Activated CD8-positive, alpha-beta memory T cell treated with anti-CD3 and anti-CD28 coated beads for 36 hours (primary cell): ENCODE data around the gene MTMR10. TPM values are rescaled to one million over a fixed set of nuclear protein-coding genes. Genes with fewer than 3 reads are reported as not detected.

ENCODE experiments used
- CTCF ChIA-PET: fragments of 350-600 bp; sonication (Branson Sonifier 250); formaldehyde crosslinking; loops from one replicate; lab custom pipeline; 2021; ENCODE audit warnings: antibody characterized with exemption; lab: Charles Lee
- POLR2A ChIA-PET: fragments of 350-600 bp; sonication (Branson Sonifier 250); formaldehyde crosslinking; loops from one replicate; lab custom pipeline; 2021; ENCODE audit warnings: antibody characterized with exemption; lab: Charles Lee
- total RNA-seq, 2 experiments: library from RNA; stranded (reverse); gene quantifications; one replicate each; pipeline ENCODE4 v1.2.3, GENCODE V29; 2021

The MTMR10 gene, protein sequence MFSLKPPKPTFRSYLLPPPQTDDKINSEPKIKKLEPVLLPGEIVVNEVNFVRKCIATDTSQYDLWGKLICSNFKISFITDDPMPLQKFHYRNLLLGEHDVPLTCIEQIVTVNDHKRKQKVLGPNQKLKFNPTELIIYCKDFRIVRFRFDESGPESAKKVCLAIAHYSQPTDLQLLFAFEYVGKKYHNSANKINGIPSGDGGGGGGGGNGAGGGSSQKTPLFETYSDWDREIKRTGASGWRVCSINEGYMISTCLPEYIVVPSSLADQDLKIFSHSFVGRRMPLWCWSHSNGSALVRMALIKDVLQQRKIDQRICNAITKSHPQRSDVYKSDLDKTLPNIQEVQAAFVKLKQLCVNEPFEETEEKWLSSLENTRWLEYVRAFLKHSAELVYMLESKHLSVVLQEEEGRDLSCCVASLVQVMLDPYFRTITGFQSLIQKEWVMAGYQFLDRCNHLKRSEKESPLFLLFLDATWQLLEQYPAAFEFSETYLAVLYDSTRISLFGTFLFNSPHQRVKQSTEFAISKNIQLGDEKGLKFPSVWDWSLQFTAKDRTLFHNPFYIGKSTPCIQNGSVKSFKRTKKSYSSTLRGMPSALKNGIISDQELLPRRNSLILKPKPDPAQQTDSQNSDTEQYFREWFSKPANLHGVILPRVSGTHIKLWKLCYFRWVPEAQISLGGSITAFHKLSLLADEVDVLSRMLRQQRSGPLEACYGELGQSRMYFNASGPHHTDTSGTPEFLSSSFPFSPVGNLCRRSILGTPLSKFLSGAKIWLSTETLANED
- 10 to 100 TPM; 15.6 to 15.8 TPM for total RNA-seq

DNA sequence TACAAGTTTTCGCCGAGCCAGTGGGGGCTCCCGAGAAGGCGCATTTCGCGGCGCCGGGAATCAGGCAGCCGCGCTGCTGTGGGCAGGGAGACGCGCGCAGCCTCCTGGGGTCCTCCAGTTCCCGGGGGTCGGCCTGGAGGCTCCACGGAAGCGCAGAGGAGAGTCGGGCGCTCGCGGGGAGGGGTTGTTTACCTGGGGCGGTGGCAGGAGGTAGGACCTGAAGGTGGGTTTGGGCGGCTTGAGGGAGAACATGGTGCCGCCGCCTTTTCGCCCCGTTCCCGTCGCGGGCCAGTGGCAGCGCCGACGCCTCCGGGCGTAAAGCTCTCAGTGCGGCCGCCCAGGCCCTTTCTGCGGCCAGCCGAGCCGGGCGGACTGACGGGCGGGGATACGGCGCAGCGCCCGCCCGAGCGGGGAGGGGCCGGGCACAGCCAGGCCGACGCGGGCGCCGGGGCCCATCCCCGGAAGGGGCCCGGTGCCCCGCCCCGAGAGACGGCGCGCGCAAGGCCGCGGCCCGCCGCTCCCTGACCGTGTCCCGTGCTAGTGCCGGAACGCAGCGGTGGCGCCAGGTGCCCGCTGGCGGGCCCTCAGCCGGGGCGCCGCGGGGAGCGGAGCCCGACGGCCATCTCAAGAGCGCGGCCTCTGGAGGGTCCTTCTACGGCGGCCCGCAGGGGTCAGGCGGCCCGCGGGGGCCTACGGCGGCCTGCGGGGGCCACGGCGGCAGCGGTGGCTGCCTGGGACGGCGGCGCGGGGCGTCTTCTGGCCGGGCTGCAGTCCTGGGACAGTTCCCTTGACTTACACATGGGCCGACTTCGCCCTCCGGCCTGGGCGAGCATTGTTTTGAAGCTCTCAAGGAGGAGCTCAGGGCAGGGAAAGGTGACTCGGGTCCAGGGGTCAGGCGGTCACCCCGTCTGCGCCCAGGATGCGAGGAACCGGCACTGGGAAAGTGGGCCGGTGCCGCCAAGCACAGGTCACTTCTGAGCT is at the start of gene MTMR10:
Gene MTMR10, minus strand, starts transcription at position 374 of the 981 bp plus-strand sequence. Its CDS starts 122 bp downstream, at position 252.
- POLR2A ChIA-PET, result interaction anchor here (0.7 to 1.3 kb wide), 3 partner anchors 9 to 481 kb away, joined by 3 to 8 read pairs (median 3); no protein-coding TSS in a partner anchor
- CTCF ChIA-PET, result no interaction called here

DNA sequence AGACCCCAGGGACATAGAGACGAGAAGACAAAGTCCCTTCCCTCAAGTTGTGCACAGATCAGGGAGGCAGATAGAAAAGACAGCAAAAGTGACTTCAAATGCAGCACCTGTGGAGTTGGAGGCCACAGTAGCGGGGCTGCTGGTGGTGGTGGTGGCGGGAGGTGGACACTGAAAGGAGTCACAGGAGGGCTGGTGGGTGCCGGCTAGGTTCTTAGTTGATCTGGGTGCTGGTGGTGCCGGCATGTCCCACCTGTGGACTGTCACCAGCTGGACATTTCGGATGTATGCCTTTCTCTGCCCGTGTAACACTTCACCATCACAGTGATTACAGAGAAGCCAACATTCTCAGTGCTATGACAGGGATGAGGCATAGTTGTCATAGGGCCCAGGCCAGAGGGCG is 49.2 kb upstream of the MTMR10 start:
- POLR2A ChIA-PET, result no interaction called here
- CTCF ChIA-PET, result no interaction called here

DNA sequence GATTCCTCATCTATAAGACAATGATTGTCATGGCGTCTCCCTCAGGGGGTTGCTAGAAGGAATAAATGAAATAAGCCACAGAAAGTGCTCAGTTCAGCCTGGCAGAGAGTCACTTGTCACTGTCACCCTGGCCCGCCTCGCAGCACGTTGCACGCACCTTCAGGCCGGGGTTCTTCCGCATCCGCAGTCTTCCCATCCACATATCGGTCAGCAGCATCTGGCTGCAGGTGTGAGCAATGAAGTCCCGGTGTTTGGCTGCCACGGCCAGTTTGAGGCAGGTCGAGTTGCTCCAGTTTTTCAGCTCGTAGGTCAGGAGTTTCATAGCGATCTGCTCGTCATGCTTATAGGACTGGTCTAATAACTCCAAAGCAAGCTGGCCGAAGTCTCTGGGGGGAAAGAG is 48.5 kb upstream of the MTMR10 start:
- CTCF ChIA-PET, result no interaction called here
- POLR2A ChIA-PET, result no interaction called here

DNA sequence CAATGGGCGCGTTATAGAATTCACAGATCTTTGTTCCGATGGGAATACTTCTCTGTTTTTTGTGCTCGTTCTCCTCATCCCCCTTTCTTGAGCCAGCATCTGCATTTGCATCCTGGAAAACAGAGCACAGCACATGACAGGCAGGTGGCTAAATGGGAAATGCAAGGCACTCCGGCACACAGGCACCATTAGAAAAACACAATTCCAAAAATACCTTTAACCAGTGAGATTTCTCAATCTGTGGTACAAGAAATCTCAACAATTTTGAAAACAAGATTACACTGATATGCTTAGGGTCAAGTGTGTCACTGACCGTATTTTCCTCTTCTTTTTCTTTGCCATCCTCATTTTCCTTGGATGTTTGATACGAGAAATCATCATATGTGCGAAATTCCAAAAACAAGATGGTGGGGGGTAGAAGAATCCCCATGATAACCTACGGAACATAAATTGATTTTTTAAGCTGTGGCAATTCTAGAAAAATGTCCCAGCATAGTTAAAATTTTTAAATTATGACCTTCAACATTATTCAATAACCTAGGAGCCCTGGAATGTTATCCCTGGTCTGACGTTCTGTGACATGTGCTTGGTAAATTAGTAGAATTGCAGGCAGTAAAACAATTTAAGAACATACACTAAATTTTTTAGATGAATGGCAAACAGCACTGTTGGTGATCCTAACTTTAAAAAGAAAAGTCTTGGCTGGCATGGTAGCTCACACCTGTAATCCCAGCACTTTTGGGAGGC is 46.5 kb upstream of the MTMR10 start:
- POLR2A ChIA-PET, result no interaction called here
- CTCF ChIA-PET, result no interaction called here

DNA sequence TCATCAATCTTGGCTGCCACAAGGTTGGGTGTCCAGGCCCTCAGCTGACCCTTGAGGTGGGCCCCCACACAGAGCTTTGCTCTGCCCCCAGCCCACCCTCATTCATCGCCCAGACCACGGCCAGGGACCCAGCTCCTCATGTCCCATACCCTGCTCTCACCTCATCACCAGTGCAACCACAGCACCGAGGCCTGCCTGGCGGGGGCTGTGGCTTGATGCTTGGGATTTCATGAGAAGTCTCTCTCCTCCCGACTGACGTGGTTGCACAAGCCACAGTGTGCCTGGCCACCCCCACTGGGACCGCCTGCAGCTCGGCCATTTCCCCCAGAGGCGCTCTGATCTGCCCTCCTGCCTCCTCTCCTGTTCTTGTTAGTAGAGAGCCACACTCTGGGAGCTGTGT is 45.4 kb upstream of the MTMR10 start:
- ChIA-PET POLR2A (no interaction called here), CTCF (no interaction called here)

DNA sequence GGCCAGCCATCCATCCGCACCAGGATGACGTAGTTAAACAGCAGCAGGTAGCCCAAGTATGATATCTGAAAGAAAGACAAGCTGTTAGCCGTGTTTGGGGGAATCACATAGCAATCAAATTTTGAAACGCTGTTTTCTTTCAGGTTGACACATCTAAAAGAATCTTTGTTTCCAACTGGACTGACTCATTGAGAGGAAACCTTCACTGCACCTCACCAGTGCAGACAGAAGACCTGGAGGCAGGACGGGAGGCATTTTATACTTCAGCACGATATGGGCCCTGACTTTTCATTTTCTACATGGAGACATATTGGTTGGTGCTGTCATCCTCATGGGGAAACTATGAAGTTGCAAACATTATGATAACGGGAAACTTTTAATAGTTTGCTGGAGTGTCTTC is 44.2 kb upstream of the MTMR10 start:
- ChIA-PET POLR2A (no interaction called here), CTCF (no interaction called here)

DNA sequence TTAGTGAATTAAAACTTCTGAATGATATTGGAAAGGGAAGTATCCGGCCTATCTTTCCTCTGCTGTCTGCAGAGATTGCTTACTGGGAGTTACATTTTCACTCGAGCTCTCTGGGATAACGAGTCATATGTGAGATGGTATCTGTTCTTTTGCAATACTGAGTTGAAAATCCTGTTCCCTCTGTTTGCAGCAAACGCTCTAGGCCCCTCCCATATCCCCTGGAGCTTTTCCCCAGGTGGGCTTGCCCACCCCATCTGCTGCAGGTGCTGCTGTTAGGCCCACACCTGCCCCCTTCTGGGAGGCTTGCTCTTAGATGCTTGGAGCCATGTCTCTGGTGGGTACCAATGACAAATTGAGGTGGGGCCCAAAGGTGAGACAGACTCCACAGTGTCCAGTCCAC is 42.7 kb upstream of the MTMR10 start:
- POLR2A ChIA-PET, result no interaction called here

DNA sequence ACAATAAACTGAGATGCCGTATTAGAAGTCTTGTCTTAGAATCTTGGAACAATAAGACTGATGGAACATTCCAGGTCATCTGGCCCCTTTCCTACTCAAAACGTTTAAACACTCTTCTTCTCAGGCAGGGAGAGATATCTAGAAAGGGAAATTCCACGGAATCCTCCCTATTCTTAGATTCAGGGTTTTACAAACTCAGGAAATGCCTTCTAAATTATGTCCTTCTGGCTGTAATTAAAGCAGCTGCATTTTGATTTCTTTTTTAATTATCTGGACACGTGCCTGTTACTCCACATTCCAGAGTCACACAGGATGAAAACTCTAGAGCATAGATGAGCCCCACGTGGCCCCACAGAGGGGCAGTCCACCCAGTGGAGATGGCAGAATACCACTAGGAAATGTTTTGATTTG is 41.5 kb upstream of the MTMR10 start:
- ChIA-PET CTCF (no interaction called here), POLR2A (no interaction called here)

More for the DNA sequence above, 42.7 kb upstream of the MTMR10 start:
- CTCF ChIA-PET, result no interaction called here

DNA sequence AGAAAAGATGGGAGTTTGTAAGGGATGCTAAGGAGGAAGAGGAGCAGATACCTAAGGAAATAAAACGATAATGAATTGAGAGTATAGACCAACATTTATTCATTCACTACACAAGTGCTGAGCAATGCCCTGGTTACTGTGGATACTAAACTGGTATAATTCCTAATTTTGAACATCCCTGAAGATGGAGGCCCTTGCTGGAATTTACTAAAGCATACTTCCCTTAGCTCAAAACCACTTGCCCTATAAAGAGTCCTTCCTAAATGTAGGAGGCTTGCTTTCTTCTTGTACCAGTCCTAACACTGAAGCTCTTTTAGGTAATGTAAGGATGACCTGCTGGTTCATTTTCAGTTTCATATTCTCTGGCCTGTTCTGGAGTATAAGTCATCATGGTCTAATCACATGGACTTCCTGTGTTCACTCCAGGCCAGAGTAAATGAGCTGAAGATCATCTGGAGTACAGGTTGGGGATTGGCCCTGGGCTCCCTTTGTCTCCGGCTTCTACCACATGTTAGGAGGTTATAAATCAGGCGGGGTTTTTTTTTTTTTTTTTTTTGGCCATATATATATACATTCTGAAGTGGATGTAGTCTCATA is 40.1 kb upstream of the MTMR10 start:
- CTCF ChIA-PET, result interaction anchor here (0.7 kb wide), 1 partner anchor 17 kb away, joined by 3 read pairs; no protein-coding TSS in a partner anchor
- POLR2A ChIA-PET, result no interaction called here

DNA sequence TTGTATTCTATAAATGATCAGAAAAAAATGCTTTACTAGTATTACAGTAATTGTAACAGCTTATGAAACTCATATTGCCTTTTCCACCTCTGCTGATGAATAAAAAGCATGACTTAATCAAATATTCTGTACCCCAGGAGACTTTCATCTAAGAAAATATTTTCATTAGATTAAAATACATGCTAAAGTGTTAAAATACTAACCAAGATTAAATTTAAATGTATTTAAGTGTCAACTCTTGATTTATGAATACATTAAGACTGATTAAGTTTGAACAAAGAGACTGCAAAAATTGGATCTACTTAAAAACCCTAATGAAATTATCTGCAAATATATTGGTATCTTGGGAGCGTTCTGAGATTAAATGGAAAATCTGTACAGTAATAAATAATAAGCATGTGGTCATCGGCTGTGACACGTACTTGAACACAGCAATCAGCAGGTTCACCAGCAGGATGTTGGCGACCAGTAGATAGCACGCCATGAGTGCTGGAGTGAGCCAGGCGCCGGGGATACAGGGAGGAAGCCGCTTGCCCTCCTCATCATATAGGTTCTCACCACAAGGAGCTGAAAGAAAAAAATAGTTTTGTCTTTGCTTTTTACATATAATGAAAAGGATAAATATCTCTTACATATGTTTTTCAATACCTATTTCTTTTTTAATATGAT is 36.6 kb upstream of the MTMR10 start:
- CTCF ChIA-PET, result no interaction called here
- POLR2A ChIA-PET, result no interaction called here

DNA sequence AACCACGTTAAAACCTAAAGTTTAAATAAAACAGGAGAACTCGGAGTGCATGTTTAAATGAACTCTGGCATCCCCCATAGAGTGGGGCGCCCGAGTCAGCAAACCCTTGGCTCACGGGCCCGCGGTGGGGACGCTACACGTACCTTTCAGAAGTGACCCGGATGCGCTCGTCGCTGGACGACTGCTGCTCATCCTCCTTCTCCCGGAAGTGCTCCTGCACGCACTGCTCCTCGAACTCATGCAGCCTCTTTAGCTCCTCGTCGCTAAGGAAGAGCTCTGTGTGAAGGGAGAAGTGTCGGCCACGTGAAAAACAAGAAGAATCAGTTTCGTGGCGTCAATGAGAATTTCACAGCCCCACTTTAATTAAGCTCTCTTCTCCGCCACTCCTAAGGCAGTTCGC is 34.6 kb upstream of the MTMR10 start:
- POLR2A ChIA-PET, result no interaction called here
- CTCF ChIA-PET, result no interaction called here

DNA sequence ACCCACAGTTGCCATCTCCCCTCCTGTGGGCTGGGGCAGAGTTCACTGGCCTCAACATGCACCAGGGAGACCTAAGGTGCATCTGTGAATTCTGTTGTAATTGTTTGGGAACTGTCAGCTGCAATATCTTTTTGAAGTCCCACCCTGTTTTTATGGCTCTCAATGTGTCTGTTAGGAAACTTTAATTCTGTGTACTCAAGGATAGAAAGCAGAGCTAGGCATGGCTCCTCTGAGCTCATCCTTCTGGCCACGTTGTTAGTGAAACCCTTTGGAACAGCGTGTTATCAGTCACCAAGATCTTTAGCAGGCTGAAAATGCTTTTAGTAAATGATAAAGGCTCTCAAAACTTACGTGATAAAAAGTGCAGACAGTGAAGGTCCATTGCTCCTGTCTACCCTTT is 33.6 kb upstream of the MTMR10 start:
- ChIA-PET POLR2A (no interaction called here), CTCF (no interaction called here)

DNA sequence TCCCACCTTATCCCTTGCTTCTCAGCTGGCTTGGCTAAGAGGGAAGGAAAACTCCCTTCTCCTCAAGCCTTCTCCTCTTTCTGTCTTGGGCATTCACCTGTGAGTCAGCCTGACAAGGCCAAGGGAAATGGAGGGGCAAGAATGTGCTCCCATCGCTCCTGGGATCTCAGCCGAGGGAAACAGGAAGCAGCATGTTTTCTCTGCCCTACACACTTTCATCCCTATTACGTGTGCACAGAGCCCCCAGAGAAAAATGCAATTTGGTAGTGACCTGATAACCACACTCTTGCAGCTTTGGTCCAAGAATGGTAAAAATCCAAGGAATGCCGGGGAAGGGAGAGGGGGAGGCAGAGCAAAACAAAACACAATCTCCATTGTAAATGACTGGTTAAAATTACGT is 32.9 kb upstream of the MTMR10 start:
- ChIA-PET POLR2A (no interaction called here), CTCF (no interaction called here)

DNA sequence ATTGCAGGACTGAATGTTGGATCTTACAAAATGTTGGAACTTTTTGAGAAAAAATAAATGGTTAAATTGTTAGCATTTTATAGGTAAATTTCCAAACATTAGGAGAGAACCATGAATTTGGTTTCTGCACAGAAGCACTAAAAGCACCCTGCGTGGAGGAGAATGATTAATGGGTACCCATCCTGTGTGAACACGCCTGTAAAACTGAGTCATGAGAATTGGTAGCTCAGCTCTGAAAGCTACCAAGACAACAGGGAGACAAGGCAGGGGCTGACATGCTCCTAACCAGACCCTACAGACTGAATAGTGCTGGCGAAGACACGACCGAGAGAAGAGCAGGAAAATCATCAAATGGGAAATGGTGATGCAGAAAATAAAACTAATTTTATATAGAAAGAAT is 32.4 kb upstream of the MTMR10 start:
- POLR2A ChIA-PET, result no interaction called here
- CTCF ChIA-PET, result no interaction called here

DNA sequence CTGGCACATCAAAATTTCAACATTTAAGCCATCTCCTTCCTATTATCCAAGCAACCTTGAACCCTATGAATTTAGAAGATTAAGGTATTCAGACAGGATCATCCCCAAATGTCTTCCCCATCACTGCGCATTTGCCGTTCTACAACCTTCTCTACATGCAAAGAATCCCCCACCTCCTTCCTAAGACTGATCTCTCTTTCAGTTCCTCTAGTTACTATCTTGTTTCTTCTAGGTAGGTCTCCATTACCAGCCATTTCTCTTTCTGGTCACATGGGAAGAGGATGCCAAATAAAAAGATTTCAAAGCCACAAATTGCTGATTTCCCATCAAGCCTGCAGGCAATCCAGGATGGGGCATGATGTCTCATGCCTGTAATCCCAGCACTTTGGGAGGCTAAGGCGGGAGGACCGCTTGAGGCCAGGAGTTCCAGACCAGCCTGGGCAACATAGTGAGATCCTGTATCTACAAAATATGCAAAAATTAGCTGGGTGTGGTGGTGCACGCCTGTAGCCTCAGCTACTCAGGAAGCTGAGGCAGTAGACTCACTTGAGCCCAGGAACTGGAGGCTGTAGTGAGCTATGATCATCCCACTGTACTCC is 29.7 kb upstream of the MTMR10 start:
- ChIA-PET POLR2A (no interaction called here), CTCF (no interaction called here)

DNA sequence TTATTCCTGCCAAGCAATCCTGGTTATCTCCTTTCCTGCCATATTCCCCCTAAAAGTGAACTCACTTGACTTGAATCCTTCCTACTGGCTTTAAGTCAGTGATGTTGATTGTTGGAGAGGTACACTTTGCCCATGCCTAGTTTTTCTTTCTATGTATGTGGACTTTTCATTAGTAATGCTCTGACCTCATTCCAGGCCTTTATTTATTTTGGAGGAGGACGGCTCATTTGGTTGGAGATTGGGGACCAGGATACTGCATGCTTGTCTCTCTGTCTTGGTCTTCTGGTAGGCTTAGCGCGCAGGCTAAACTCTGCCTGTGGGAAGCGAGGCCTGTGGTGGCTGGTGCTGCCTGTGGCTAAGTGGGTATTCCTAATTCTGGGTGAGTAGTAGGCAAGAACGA is 29.1 kb upstream of the MTMR10 start:
- CTCF ChIA-PET, result no interaction called here
- POLR2A ChIA-PET, result no interaction called here

DNA sequence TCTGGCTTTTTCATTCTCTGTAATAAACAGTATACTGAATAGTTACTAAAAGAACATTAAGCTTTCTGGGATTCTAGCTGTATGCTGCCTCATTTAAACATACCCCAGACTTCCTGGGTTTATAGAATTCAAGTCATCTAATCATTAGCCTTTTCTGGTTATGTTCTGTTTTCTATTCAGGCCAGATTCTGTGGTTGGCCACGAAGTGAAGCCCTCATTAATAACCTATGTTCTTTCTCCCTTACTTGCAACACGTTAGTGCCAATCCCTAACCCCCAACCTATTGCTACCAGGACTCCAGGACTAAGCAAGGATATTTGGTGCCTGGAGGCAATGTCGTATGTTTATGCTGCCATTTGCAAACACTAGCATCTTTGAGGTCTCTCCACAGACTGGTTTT is 28.6 kb upstream of the MTMR10 start:
- CTCF ChIA-PET, result no interaction called here
- POLR2A ChIA-PET, result no interaction called here

DNA sequence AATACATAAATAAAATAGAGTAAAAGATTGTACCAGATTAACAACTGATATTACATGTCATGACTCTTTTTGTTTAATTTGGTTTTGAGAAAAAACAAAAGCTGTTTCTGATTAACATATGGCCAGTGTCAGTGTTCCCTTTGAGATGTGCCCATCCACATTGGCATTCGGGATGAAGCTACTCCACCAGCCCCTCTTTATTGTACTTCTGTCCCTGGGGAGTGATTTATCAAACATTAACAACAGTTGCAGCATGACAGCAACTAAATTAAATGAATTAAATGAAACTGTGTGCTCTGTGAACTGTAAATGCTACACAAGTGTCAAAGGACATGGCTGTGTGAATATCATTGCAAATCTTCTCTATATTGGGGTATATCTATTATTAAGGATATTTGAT is 25.9 kb upstream of the MTMR10 start:
- CTCF ChIA-PET, result interaction anchor here (0.6 kb wide), 1 partner anchor 152 kb away, joined by 4 read pairs; no protein-coding TSS in a partner anchor

More for the DNA sequence above, 25.9 kb upstream of the MTMR10 start:
- POLR2A ChIA-PET, result no interaction called here
